GM12892 (cell line): Measurements from ENCODE around the gene UBASH3B.

Experiments
- POLR2A ChIP-seq: IDR thresholded peaks from 2 replicates; pipeline ENCODE4 v1.6.1; 2011; ENCODE audit warnings: low read depth, low read length, control low read depth
- TAF1 ChIP-seq: IDR thresholded peaks from 2 replicates; pipeline ENCODE4 v1.6.1; 2011; ENCODE audit warnings: low read depth, mild to moderate bottlenecking, control low read depth, low read length, borderline replicate concordance

DNA sequence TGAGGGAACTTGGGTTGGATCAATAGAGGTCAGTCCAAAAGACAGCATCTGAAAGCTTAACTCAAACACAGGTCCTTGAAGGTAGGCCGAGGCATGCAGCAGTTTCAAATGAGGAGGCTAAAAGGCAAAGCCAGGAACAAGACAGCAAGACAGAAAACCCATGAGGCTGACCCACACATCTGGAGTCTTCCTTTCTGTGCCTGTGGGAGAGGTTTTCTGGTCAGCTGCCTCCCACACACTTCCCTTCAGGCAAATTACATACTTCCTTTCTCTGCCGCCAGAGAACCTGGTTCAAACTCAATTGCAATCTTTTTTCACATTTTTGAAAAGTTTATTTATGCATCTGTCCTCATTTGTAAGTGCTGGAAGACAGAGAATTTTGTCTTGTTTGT lies 153.0 kb downstream of the UBASH3B start:
- no peak for TF ChIP-seq TAF1
- no peak for TF ChIP-seq POLR2A
